ENCODE measurements around the gene TOR1AIP2. TPM values are rescaled to one million over a fixed set of nuclear protein-coding genes. Genes with fewer than 3 reads are reported as not detected.

Gene TOR1AIP2
- total and polyA plus RNA-seq, 2 of the 8 experiments (the other 6 are each of a cell fraction or from before 2014, with no cell fraction given): 12.1 to 75.2 TPM

DNA sequence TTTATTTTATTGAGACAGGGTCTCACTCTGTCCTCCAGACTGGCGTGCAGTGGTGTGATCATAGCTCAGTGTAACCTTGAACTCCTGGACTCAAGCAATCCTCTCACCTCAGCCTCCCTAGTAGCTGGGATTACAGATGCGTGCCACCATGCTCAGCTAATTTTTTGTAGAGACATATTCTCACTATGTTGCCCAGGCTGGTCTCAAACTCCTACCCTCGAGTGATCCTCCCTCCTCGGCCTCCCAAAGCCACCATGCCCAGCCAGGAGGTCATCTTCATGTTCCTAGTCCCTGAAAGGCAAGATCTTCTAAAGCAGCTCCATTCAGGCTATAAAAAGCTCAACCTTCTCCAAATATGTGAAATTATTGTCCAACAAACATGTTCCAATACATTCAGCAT lies 53.9 kb downstream of the TOR1AIP2 start:
- H3K18ac ChIP-seq (ENCODE audit: extremely low read depth, low read length): no peak overlapping the region
- H2BK120ac ChIP-seq (replicated peaks; ENCODE audit: low read depth, low read length): no peak overlapping the region
- no peak overlapping the region for H2BK5ac ChIP-seq (ENCODE audit: low read depth, low read length)
- no peaks in the 10 kb centered on the region for H3K9me3 ChIP-seq (ENCODE audit: insufficient read depth in 2 of 2, low read depth in 1 of 2, low read length in 1 of 2)
- no peaks in the 10 kb centered on the region for H3K79me2 ChIP-seq (ENCODE audit: control insufficient read depth in 1 of 2, insufficient read depth in 2 of 2, low read length in 2 of 2)
- no peak overlapping the region for H3K4me3 ChIP-seq (ENCODE audit: extremely low read depth in 1 of 4, insufficient read depth in 2 of 4, low read depth in 3 of 4, low read length in 4 of 4)
- WGBS, 2 experiments (ENCODE audit: extremely low coverage in 1 of 2, insufficient coverage in 1 of 2, insufficient read length in 1 of 2, insufficient replicate concordance in 2 of 2, low coverage in 1 of 2, low lambda C conversion rate in 2 of 2, missing lambda C conversion rate in 1 of 2): 91% methylated on average over 4 of the region's 4 CpGs; no CpG with 5 or more reads in 1 of the 2 experiments
- no peak overlapping the region for H4K5ac ChIP-seq (ENCODE audit: insufficient read length, low read depth, low read length)
- no peaks in the 10 kb centered on the region; the same call in 1 of the 2 replicates for H3K79me1 ChIP-seq (ENCODE audit: low read depth, low read length)
- no peaks in the 10 kb centered on the region for H3K36me3 ChIP-seq (ENCODE audit: control insufficient read depth in 2 of 4, insufficient read depth in 4 of 4, low read length in 3 of 4)
- H3K14ac ChIP-seq (ENCODE audit: insufficient read length): no peak overlapping the region
- H3K23ac ChIP-seq (ENCODE audit: insufficient read length): no peak overlapping the region
- FAIRE-seq: no peak
- no peak overlapping the region for H3K56ac ChIP-seq (replicated peaks; ENCODE audit: insufficient read length, low read depth, low read length)
- no peak overlapping the region for H2AK5ac ChIP-seq (ENCODE audit: low read depth, low read length)
- DNase-seq (ENCODE audit: low read depth in 1 of 2, low spot score in 2 of 2): no peak
- no peaks in the 10 kb centered on the region for H3K23me2 ChIP-seq (ENCODE audit: low read depth, low read length)
- ChIA-PET POLR2A (ENCODE audit: partially characterized antibody) (no interaction called here), CTCF (ENCODE audit: partially characterized antibody) (interaction anchor here (1.0 to 18.9 kb wide), 2 partner anchors 13 to 118 kb away, joined by 4 to 251 read pairs; no protein-coding TSS in a partner anchor)
- H2AFZ ChIP-seq (ENCODE audit: low read length): no peak overlapping the region
- no peak for TF ChIP-seq HDAC2 (IDR thresholded peaks at IDR 0.05; ENCODE audit: borderline replicate concordance in 1 of 2, low read depth in 2 of 2, low read length in 2 of 2)
- no peak for TF ChIP-seq EP300 (IDR thresholded peaks at IDR 0.05; ENCODE audit: borderline replicate concordance in 1 of 2, low read depth in 2 of 2, low read length in 2 of 2)
- TF ChIP-seq POLR2A (IDR thresholded peaks at IDR 0.05; ENCODE audit: control extremely low read depth in 1 of 2, low read depth in 2 of 2, low read length in 2 of 2): no peak
- TF ChIP-seq KDM1A (IDR thresholded peaks at IDR 0.05; ENCODE audit: borderline replicate concordance, low read length): no peak
- no peaks in the 10 kb centered on the region for H4K20me1 ChIP-seq (replicated peaks in 1 of 2; ENCODE audit: control insufficient read depth in 1 of 2, insufficient read depth in 2 of 2, low read length in 2 of 2)
- H4K91ac ChIP-seq (replicated peaks; ENCODE audit: insufficient read length, low read length): no peak overlapping the region
- H3K27ac ChIP-seq (ENCODE audit: low read depth, low read length): no peak overlapping the region
- H2BK12ac ChIP-seq (ENCODE audit: low read depth, low read length): no peak overlapping the region
- no peak overlapping the region for H3K4me2 ChIP-seq (ENCODE audit: insufficient read depth in 1 of 2, low read depth in 2 of 2, low read length in 2 of 2)
- H3K9ac ChIP-seq (replicated peaks in 1 of 4; ENCODE audit: extremely low read depth in 1 of 4, low read depth in 3 of 4, low read length in 3 of 4): no peak overlapping the region
- peaks cover 0 to 8% (median 2%) of the 10 kb centered on the region in 4 experiments; a peak in 4 of 7 replicates for H3K4me1 ChIP-seq (replicated peaks in 1 of 4; ENCODE audit: control insufficient read depth in 3 of 4, insufficient read depth in 4 of 4, low read length in 3 of 4)
- no peak overlapping the region for H3K4ac ChIP-seq (replicated peaks; ENCODE audit: insufficient read length, low read depth, low read length)
- H4K8ac ChIP-seq (ENCODE audit: extremely low read depth, insufficient read depth, low read length): no peak overlapping the region
- no peak overlapping the region for H2BK20ac ChIP-seq (ENCODE audit: low read length)
- H3K27me3 ChIP-seq (replicated peaks in 1 of 4; ENCODE audit: control insufficient read depth in 3 of 4, extremely low read depth in 1 of 4, insufficient read depth in 3 of 4, low read length in 3 of 4): no peaks in the 10 kb centered on the region
- no peak overlapping the region for H2BK15ac ChIP-seq (ENCODE audit: low read length)

Data from H1 (cell line).